ENCODE results near the gene RAB40B. TPM values are rescaled to one million over a fixed set of nuclear protein-coding genes. Genes with fewer than 3 reads are reported as not detected.

Gene RAB40B
- total and polyA plus RNA-seq, 2 of the 4 experiments (the other 2 are of a cell fraction): 14.9 to 20.0 TPM

DNA sequence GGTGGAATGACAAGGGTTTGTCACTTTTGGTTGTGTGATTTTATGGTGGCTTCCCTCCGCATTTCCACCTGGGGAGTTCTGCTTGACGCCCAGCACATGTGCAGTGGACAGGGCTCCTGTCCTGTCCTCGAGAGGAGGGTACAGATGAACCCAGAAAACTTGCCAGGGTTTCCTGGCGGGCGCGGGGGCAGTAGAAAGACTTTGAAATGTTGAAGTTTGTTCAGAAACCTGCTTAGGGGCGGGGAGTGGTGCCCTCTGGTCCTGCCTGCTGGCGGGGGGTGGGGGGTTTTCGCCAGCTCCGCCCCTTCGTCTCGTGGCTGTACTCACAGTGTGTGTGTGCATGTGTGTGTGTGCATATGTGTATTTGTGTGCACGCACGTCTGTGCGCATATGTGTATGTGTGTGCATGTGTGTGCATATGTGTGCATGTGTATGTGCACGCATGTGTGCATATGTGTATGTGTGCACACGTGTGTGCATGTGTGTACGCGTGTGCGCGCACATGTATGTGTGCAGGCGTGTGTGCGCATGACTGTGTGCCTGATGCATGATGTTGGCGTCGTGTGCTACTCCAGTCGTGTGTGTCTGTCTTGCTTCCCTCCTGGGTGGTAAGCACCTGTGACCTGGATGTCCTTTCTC lies 24.8 kb upstream of the RAB40B start:
- no peaks in the 10 kb centered on the region for H3K27me3 ChIP-seq (ENCODE audit: control insufficient read depth, insufficient read depth, low read length)
- H2BK15ac ChIP-seq (ENCODE audit: low read depth, low read length): no peak overlapping the region
- H3K14ac ChIP-seq (replicated peaks; ENCODE audit: low read depth, low read length): no peak overlapping the region
- H4K20me1 ChIP-seq (ENCODE audit: insufficient read depth, low read length): no peaks in the 10 kb centered on the region
- no peak overlapping the region for H3K18ac ChIP-seq (ENCODE audit: low read depth, low read length)
- H4K8ac ChIP-seq (ENCODE audit: low read depth in 2 of 2, low read length in 2 of 2): no peak overlapping the region
- peaks cover 37% of the 10 kb centered on the region for H3K36me3 ChIP-seq (ENCODE audit: control insufficient read depth, insufficient read depth, low read length)
- CTCF ChIA-PET: no interaction called here
- TF ChIP-seq NFE2L2 (IDR thresholded peaks at IDR 0.05; ENCODE audit: low read depth, low read length) (no peak), MAZ (IDR thresholded peaks at IDR 0.05; ENCODE audit: borderline replicate concordance, low read depth, low read length) (no peak)
- in situ Hi-C loops (cut with MboI; ENCODE audit: low sequenced_read_pairs): no loop called here
- no peak overlapping the region for H2AK5ac ChIP-seq (ENCODE audit: low read depth, low read length)
- H3K4me1 ChIP-seq (ENCODE audit: control insufficient read depth, insufficient read depth, low read length): no peaks in the 10 kb centered on the region
- no peak overlapping the region for H2AK9ac ChIP-seq (replicated peaks; ENCODE audit: low read depth, low read length, poor library complexity)
- peaks cover 2 to 13% of the 10 kb centered on the region in 2 experiments for H3K79me1 ChIP-seq (ENCODE audit: low read depth in 1 of 2, low read length in 2 of 2)
- H3K56ac ChIP-seq (ENCODE audit: extremely low read depth, insufficient read depth, low read length): no peak overlapping the region
- 99% methylated on average over 19 of the region's 26 CpGs; no CpG with 5 or more reads in 1 of the 2 experiments for WGBS, 2 experiments (ENCODE audit: extremely low coverage in 2 of 2, insufficient read length in 1 of 2)
- intact Hi-C loops (cut with micrococcal nuclease): no loop called here
- H4K5ac ChIP-seq (ENCODE audit: low read depth, low read length): no peak overlapping the region
- H3K4me2 ChIP-seq (ENCODE audit: low read depth, low read length): no peak overlapping the region
- no peak overlapping the region for H3K4me3 ChIP-seq (ENCODE audit: insufficient read depth, low read depth, low read length)
- H4K91ac ChIP-seq (ENCODE audit: insufficient read depth, low read depth, low read length): no peak overlapping the region
- H3K27ac ChIP-seq (ENCODE audit: insufficient read depth, low read length): no peak overlapping the region
- no peaks in the 10 kb centered on the region for H3K9me3 ChIP-seq (ENCODE audit: control insufficient read depth, insufficient read depth, low read length)
- no peak overlapping the region for H3K4ac ChIP-seq (ENCODE audit: low read depth, low read length)
- peaks cover 3% of the 10 kb centered on the region for H3K9me1 ChIP-seq (ENCODE audit: insufficient read depth, low read length)
- POLR2A ChIA-PET (ENCODE audit: unreplicated experiment): no interaction called here
- ATAC-seq (ENCODE audit: low read depth) (no peak), DNase-seq (no peak)
- H3K23ac ChIP-seq (ENCODE audit: low read depth, low read length): no peak overlapping the region
- BruUV-seq (replicated peaks): no TSS peak
- H2BK120ac ChIP-seq (ENCODE audit: low read depth, low read length): no peak overlapping the region
- H2BK20ac ChIP-seq (ENCODE audit: low read depth, low read length): no peak overlapping the region
- dilution Hi-C loops (cut with HindIII; ENCODE audit: low sequenced_read_pairs, unreplicated experiment): no loop called here
- H2AFZ ChIP-seq (replicated peaks; ENCODE audit: low read length, poor library complexity): no peak overlapping the region
- no peak overlapping the region for H2BK5ac ChIP-seq (ENCODE audit: low read depth, low read length, poor library complexity, severe bottlenecking)
- no peak overlapping the region for H3K9ac ChIP-seq (ENCODE audit: low read depth, low read length)
